ENCODE results near the gene CD2AP.
"Not testable (repeated sequence)": the region's sequence is repeated elsewhere in the genome, so short reads cannot be mapped to it uniquely, and the experiment has no call there.

Gene CD2AP

GRCh38 chr6:47647626-47648025 is 170.0 kb downstream of the CD2AP start:
- DNase-seq, result not testable (repeated sequence)

GRCh38 chr6:47648031-47648430 is 170.4 kb downstream of the CD2AP start:
- no peak for DNase-seq

- DNase-seq, result no peak
These were observed 173.2 kb downstream of the CD2AP start for GRCh38 chr6:47650553-47651432.

- no peak for DNase-seq
These were observed 173.9 kb downstream of the CD2AP start for GRCh38 chr6:47651505-47651944.

GRCh38 chr6:47653706-47654105 is 176.1 kb downstream of the CD2AP start:
- no peak for DNase-seq

GRCh38 chr6:47654255-47654654 is 176.7 kb downstream of the CD2AP start:
- no peak for DNase-seq

GRCh38 chr6:47655719-47656595 is 178.4 kb downstream of the CD2AP start:
- DNase-seq, result no peak

- no peak for DNase-seq
These were observed 184.4 kb downstream of the CD2AP start for GRCh38 chr6:47661960-47662359.

- no peak for DNase-seq
These were observed 186.1 kb downstream of the CD2AP start for GRCh38 chr6:47663462-47664216.

- DNase-seq, result no peak
These were observed 187.5 kb downstream of the CD2AP start for GRCh38 chr6:47665112-47665511.

- DNase-seq, result no peak
These were observed 192.3 kb downstream of the CD2AP start for GRCh38 chr6:47669684-47670513.

- no peak for DNase-seq
These were observed 193.3 kb downstream of the CD2AP start for GRCh38 chr6:47670851-47671250.

- DNase-seq, result no peak
These were observed 194.2 kb downstream of the CD2AP start for GRCh38 chr6:47671777-47672176.

- no peak for DNase-seq
These were observed 195.2 kb downstream of the CD2AP start for GRCh38 chr6:47672816-47673215.

GRCh38 chr6:47674673-47675072 is 197.1 kb downstream of the CD2AP start:
- no peak for DNase-seq

All from CD4-positive, alpha-beta T cell treated with Interferon gamma for 1 hour (primary cell).